Stimulated activated CD4-positive, alpha-beta T cell treated with anti-CD3 and anti-CD28 coated beads, Interleukin-15, amount 100 ng/mL, for 24 hours (primary cell): ENCODE measurements around the gene WDR91.

Source experiments
- DNase-seq: peaks from one replicate; pipeline ENCODE4 v3.0.0-alpha.2; 2020

WDR91 gene

DNA sequence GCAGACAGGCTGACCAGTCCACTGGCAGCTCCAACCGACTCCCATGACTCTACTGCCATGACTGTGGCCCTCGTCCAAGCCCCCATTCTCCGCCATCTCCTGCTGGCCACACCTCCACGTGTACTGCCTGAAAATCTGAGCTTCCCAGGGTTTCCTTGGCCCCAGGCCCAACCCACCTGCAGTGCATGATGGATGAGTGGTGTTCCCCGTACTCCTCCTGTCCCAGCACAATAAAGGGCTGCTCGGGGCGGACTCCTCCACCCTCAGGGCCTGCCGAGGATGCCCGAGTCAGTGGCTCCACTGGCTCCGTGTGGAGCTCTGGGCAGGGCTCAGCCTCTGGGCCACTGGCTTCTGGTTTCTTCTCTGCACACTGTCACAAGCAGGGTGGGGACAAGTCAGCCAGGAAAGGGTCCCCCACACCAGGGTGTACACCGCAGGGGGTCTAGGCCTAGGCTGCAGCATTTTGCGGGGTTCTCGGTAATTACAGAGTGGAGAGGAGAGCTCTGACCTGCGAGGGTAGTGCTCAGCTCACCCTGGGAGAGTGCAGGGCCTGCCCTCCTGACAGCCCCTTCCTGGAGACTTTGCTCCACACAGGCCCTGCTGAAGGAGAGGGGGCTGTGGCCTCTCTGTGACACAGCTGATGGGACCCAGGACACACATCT is 15.2 kb downstream of the WDR91 start:
- no peak for DNase-seq

- no peak for DNase-seq
Measured at GRCh38 chr7:135195156-135195555, 16.2 kb downstream of the WDR91 start.

- DNase-seq = no peak
Measured at GRCh38 chr7:135194494-135195095, 16.7 kb downstream of the WDR91 start.

DNA sequence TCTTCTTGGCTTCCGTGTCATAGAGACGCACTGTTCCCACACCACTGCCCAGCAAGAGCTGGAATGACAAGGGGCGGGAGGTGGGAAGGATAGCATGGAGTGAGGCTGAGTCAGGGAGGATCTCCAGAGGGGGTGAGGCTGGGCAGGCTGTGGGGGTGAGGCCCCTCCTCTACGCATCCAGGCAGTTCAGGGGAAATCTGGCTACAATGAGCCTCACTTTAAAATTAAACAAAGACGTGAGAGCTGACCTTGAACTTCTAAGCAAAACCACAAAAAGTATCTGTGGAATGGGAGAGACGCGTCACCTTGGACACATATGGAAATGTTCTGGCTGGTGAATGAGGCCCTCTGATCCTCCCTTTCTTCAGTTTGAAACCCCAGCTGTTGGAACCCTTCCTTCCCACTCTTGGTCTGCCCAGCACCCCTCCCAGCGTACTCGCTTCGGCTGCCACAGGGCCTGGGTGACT is 17.7 kb downstream of the WDR91 start:
- DNase-seq = no peak

GRCh38 chr7:135192914-135193536 is 18.3 kb downstream of the WDR91 start:
- DNase-seq = no peak

- no peak for DNase-seq
Measured at GRCh38 chr7:135190703-135191102, 20.6 kb downstream of the WDR91 start.

DNA sequence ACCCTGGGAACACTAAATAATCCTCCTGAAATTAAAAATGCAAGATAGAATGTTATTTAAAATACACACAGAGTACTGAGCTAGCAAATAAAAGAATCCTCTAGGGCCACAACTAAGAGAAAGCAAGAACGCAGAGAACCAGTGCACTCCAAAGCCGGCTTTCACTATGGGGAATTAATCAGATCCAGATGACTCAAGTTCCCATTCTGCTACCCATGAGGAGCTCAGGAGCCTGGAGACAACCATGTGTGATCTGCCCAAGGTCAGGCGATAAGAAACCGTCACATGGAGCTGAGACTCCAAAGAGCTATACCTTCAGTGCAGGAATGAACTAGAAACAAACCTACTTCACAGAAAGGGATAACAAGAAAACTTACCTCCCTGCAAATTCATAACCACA is 21.4 kb downstream of the WDR91 start:
- DNase-seq = no peak

- no peak for DNase-seq
Measured at GRCh38 chr7:135189221-135189662, 22.1 kb downstream of the WDR91 start.

DNA sequence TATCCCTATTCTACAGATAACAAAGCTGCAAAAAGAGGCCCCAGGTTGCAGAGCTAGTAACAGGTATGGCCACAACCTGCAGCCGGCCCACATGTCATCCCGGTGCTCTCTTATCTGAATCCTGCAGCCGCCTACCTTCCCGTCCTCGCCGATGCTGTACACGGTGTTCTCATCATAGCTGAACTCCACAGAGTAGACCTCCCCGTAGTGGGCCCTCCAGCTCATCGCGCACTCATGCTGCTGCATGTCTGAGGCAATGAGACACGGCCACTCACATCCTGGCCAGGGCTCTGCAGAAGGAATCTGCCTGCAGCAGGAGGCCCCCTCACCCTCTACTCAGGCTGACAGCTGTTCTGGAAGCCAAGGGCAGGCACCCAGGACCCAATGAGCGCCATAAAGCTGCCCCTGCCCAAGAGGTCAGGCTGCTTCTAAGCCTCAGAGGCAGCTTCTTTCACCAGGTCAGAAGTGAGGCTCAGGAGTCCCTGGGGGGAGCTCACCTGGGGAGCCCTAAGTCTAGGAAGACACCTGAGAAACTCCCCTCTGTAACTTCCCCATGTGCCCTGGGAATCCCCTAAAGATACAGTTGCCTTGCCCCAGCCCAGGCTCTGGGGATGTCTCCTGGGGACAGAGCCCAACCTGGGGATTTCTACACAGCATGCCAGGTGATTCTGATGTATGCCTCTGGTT is 22.9 kb downstream of the WDR91 start:
- no peak for DNase-seq

- DNase-seq = no peak
Measured at GRCh38 chr7:135186841-135187253, 24.5 kb downstream of the WDR91 start.

DNA sequence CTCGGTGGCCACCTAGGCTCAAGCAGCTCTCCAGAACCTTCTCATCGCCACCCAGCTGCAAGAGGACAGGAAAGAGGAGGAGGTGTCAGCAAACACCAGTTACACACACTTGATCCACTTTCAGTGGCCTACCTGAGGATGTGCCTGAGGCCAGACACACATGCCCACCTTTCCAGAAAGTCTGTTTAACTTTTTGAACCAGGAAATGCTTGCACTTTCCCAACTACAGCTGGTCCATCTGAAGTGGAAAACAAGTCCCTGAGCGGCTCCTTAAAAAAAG is 25.1 kb downstream of the WDR91 start:
- no peak for DNase-seq

GRCh38 chr7:135185471-135186260 is 25.7 kb downstream of the WDR91 start:
- DNase-seq = no peak

- no peak for DNase-seq
Measured at GRCh38 chr7:135184254-135184841, 27.0 kb downstream of the WDR91 start.

- DNase-seq = no peak
Measured at GRCh38 chr7:135183478-135183877, 27.8 kb downstream of the WDR91 start.

- no peak for DNase-seq
Measured at GRCh38 chr7:135181929-135182678, 29.2 kb downstream of the WDR91 start.

- no peak for DNase-seq
Measured at GRCh38 chr7:135181261-135181928, 29.9 kb downstream of the WDR91 start.

DNA sequence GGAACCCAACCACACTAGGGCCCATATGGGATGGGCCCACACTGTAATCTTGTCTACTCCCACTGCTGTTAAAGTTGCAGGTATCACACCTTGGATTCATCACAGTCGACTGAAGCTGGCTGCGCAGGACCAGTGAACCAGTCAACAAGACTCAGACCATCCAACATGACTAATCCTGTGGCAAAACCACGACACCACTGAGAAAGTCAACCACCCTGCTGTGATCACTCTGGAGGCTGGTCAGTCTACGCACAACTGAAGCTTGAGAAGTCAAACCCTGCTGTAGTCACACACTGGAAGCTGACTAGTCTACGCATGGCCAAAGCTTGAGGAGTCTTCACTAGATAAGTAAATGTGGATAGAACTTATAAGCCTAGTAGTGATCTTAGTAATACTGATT is 31.2 kb downstream of the WDR91 start:
- DNase-seq = no peak

- no peak for DNase-seq
Measured at GRCh38 chr7:135179321-135179925, 31.9 kb downstream of the WDR91 start.

- DNase-seq = no peak
Measured at GRCh38 chr7:135178364-135178763, 33.0 kb downstream of the WDR91 start.

GRCh38 chr7:135177028-135177696 is 34.2 kb downstream of the WDR91 start:
- no peak for DNase-seq
